NCI-H1694 (cell line): ENCODE data around the gene C16orf95.

Experiments used
- DNase-seq: peaks from one replicate; lab custom pipeline; 2025; lab: John Stamatoyannopoulos, UW

Gene C16orf95

DNA sequence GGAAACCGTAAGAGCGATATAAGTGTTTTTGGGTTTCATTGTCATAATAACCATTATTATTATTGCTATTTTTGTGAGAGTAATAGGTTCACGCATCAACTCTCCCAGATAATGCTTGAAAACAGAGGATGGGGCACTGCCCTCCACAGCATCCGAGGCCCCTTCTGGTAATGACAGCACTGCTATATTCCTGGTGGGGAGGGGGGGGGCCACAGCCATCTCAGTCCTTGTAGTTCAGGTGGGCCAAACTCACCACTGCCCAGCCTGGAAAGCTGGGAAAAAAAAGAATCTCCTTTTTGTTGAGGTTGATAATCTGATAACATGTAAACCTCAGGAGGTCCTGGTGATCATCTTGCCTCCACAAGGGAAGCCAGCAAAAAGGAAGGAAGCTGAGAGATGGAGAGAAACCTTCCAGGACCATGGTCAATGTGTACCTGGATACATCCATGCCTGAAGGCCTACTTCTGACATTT is 706 bp downstream of the C16orf95 start:
- DNase-seq, result no peak

DNA sequence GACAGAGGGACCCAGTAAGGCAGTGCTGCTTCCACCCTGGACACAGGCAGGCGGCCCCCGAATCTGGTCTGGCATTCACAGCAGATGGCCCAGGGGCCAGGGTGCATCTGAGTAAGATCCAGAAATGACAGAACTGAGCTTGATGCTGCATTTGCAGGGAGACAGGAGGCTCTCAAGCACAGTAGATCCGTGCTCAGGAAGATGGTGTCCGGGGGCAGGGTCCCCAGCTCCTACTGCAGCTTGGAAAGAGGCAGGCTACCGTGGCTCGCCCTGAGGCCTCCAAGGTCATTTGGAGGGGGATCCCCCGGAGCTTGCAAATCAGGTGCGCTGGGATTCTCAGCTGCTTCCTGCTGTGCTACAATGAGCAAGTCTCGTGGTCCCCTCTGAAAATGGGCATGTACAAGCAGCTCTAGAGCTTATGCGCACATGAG is 2.2 kb downstream of the C16orf95 start:
- DNase-seq, result peak; percentile 85

DNA sequence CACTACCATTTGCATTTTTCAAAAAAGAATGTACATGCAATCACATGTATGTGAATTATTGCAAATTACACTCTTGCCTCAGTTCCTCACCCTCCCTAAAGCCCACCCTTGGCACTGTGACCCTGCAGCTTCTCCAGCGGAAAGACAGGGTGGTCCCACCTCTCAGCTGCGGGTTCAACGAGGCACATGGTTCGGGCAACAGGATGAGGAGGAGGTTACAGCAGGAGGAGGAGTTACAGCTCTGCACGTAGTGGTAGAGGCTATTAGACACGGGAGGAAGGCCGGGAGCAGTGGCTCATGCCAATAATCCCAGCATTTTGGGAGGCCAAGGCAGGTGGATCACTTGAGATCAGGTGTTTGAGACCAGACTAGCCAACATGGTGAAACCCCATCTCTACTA is 5.2 kb downstream of the C16orf95 start:
- DNase-seq, result no peak

DNA sequence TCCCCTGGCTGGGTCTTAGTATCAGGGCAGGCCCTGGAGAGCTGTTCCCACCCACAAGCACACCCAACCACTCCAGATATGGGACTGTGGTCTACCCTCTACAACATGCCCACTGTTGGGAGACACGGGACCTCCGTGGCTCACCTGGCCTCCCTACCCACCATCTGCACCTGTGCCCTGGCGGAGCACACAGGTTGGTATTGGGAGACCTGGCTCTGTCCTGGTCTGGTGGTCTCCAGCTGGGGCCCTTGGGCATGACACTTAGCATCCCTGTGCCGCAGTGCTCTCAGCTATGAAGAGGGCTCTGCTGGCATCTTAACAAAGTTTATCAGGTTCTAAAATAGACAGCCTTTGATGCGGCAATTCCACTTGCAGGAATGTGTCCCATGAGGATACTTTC is 5.8 kb downstream of the C16orf95 start:
- DNase-seq, result no peak

DNA sequence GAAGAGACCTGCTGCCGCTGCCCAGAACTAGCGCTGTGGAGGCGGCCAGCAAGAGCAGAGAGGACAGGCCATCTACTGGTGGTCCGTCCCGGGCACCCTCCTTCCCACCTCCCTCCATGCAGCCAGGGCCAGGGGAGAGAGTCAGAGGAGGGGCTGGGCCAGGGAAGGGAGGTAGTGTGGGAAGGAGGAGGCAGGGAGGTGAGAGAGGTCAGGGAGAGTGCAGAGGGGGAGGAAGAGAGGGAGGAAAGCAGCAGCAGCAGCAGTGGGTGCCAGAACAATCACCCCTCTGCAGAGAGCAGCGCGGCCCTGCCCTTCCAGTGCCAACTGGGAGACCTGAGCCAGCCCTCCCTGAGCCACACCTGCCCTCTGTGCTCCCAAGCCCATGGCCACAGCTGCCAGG is 6.6 kb downstream of the C16orf95 start:
- DNase-seq, result no peak

DNA sequence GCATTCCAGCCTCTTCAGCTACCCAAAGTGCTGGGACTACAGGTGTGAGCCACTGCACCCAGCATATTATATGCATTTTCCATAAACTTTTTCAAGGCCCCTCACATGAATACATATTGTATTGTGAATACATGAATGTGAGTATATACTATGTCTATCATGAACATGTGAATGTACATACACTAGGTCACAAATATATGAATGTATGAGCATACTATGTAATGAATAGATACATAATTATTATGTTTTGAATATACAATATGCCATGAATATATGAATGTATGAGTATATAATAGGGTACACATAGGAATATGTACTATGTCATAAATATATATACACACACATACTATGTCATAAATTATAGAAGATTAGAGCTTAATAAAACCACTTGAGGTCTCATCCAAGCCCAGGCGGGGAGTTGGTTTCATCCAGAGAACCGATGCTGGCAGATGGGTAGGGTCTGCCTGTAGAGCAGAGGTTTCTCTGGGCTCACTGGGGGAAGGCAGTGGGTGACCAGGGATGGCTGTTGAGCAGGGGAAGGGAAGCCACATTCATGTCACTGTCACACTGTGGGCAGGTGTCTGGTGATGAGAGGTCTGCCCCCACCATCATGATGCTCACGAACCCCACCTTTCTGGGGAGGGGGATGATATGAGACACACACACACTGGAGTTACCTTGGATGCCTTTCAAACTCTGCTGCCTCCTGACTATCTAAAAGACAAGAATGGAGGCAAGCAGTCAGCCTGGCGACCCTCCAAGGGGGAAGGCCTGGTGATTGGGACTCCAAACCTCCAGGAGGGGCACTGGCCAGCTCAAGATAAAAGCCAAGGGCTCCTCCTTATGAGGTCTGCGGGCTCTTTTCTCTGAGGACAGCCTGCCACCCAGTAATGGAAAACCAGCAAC is 7.3 kb downstream of the C16orf95 start:
- DNase-seq, result no peak

DNA sequence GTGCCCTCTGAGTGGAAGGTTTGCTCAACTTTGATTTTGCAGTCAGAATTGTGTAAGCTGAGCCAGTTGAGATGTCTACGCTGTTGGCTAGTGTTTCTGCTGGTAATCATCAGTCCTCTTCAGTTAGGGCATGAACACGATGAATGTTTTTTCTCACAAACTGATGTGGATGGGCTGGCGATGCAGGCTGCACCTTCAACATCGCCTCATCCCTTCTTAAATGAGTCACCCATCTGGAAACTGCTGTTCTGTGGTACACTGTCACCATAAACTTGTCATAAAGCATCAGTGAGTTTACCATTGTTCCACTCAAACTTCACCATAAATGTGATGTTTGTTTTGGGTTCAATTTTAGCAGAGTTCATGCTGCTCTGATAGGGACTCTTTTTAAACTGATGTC is 8.4 kb downstream of the C16orf95 start:
- DNase-seq, result no peak

DNA sequence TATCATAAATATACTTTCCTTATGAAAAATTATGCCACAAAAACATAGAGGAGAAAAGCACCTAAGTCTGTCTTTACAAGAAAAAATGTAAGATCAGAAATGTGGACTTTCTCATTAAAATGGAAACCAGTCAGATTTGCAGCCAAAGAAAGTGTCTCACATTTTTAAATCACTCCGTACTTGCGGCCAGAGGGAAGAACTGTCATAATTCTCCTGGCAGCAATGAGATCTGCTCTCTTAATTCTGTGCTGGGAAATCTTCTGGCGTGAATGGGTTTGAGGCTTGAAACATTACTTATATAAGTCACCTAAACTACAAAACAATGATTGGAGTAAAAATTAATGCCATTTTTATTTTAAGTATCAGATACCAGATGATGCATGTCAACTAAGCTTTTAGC is 10.7 kb downstream of the C16orf95 start:
- no peak for DNase-seq

DNA sequence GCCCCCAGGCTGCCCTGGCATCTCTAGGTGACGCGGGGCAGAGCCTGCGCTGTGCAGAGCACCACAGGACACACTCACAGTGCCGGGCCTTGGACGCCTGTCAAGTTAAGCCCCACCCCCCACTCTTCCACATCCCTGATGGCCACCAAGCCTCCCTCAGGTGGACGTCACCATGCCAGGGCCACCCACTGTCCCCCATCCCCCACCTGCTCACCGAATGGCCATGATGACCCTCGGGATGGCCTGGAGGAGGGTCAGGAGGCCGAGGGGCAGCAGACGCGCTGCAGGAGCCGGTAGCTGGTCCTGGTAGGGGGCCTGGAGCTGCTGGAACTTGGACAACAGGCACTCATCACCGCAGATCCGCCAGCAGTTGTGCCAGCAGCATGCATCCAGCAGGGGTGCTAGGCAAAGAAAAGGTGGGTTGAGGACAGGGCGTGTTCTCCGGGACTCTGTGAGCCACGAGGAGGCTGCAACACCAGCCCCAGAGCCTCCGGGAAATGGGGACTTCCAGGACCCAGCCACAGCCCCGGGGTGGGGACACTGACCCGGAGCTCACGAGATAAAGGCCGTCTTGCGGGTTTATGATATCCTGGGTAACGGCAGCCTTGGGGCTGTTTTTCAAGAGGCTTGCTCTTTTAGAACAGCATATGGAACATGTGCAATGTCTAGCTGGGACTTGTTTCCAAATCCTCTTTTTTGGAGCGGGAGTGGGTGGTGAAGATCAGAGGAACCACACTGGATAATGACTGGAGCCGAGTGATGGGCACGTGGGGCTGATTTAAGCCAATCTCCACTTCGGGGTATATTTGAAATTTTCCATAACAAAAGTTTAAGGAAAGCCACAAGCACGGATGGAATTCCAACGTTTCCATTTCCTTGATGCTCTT is 11.4 kb downstream of the C16orf95 start:
- peak; percentile 11 for DNase-seq

DNA sequence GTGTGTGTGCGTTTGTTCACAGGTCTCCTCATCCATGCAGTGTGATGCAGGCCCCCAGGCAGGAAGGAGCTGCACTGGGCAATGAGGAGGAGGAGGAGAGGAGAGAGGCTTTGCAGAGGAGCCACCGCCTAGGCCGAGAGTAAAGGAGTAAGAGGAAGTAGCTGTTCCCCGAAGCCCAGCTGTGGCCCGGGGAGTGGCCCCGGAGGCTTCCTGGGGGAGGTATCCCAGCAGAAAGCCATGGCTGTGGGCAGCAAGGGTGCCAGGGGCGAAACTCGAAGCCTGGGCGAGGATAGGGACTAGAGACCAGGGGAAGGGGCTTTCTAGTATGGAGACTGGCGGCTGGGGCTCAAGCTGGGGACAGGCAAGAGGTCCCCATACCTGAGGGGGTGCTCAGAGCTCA is 12.2 kb downstream of the C16orf95 start:
- no peak for DNase-seq

DNA sequence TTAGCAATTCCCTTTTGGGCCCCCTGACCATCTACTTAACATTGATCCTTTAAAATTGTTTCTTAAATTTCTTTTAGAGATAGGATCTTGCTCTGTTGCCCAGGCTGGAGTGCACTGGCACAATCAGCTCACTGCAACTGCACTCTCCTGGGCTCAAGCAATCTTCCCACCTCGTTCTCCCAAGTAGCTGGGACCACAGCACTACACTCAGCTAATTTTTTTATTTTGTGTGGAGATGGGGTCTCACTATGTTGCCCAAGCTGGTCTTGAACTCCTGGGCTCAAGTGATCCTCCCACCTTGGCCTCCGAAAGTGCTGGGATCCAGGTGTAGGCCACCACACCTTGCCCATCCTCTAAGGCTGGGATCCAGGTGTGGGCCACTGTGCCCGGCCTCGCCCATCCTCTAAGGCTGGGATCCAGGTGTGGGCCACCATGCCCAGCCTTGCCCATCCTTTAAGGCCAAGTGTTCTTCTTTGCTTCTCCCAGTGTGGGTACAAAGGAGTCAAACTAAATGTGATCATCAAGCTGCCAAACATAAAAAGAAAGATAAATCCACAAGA is 13.2 kb downstream of the C16orf95 start:
- DNase-seq, result no peak

DNA sequence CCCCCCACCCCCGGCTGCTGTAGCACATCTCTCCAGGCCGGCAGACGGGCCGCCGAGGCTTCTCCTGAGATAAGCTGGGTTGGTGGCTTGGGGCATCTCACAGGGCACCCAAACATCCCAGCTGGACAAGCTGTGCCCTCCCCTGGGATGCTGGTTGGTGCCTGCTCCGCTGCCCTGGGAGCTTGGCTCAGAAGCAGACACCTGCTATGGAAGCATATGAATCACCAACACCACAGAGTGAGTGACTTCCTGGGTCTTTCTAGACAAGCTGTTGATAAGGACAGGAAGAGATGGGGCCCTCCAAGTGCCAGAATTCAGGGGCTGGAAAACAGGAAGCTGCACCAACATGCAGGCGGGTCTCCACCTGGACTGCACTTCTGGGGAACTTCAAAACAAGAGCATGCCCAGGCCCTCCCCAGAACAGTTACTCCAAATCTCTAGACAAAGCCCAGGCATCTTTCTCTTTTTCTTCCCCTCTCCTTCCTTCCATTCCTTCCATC is 13.7 kb downstream of the C16orf95 start:
- DNase-seq, result no peak

DNA sequence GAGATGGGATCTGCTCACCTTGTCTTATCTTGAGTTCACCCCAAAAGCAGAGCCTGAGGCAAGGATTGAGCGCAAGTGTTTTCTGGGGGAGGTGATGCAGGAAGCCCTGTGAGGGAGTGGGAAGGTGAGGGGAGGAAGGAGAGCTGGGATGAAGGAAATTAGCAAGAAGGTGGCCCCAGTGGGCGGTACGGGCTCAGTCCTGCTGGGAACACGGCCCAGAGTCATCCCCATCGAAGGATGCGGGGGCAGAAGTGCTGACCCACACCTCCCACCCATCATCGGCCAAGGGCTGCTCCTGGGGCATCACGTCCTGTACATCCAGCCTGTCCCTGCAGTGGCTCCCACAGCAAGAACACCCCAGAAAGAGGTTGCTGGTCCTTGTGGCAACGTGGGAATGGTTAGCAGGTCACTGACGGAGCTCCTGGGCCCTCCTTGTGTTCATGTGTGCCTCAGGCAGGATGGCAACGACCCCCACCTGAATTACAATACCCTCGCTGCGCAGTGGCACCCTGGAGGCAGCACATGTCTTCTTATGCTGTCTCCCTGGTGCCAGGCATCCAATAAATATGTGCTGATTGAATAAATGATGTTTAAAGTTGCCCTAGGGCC is 18.2 kb downstream of the C16orf95 start:
- DNase-seq, result no peak

DNA sequence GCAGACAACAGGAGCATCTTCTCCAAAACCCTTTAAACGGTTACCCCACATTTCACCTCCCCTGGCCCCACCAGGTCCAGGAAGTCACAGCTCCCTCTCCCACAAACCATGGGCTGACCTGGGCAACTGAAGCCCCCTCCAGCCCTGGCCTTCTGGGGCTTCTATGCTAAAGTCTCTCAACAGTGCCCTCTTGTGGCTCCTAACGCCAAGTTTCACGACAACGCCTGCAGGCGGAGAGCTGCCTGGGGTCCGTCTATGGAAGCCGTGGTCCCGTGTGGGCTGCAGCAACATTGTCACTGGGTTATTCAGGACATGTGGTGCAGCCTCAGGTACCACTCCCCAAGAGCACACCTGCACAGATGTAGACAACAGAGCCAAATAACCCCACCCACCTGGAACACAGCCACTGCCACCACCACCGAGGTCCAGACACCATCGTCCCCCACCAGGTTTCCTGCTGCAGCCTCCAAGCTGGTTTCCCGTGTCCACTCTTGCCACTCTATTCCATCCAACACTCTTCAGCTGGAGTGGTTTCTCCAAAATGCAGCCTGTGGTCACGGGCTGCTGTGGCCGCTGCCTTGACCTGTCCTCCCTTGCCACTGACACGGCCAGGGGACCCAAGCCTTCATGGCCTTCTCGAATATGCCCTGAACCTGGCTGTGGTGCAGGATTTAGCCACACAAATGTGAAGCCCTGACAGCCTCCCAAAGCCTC is 19.1 kb downstream of the C16orf95 start:
- peak; percentile 23 for DNase-seq

DNA sequence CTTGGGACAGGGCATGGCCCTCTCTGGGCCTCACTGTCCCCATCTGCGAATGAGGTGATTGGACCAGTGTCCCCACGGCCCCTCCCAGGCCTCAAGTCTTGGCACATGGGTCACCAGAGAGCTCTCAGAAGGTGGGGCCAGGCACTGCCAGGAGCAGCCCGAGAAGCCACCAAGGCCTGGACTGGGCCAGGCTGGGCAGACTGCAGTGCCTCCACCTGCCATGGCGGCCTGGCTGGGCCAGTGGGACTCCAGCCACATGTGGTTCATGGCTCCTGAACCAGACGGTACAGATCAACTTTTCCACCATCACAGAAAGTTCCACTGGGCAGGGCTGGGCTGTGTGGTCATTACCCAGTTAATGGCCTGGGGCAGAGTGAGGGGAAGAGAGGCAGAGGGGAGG is 19.8 kb downstream of the C16orf95 start:
- DNase-seq, result no peak

DNA sequence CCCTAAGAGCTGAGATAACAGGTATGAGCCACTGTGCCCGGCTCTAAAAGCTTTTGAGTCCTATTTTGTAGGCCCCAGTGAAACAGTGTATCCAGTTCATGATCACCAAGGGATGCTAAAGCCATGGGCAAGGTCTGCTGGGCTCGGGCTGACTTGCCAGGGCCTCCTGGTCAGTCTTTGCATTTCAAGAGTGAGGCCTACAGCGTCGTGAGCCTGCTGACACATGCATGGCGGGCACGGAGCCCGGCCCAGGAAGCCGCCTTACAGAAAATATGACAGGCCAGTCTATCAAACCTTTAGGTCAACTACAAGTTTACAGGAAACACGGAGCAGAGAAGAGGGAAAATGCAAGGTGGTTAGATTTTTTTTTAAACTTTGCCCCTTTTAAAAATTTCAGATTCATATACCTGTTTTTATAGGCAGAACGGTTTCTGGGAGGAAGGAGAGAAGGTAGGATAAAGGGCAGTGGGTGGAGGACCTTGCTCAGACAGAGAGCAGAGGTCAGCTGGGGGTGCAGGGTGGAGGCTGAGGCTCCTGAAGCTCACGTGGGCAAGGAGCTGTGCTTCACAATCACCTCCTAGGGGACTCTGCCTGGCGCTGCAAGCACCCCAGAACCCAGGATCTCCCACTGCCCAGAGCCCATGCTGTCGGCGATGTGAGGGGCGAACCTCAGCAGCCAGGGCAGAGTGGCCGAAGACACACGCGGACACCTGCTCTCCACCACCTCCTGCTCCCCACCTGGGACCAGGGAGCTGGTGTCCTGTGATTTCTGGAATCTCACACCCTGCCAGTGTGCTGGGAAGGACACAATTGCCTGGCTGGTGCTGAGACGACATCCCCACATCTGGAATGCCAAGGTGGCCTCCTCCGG is 21.3 kb downstream of the C16orf95 start:
- no peak for DNase-seq

DNA sequence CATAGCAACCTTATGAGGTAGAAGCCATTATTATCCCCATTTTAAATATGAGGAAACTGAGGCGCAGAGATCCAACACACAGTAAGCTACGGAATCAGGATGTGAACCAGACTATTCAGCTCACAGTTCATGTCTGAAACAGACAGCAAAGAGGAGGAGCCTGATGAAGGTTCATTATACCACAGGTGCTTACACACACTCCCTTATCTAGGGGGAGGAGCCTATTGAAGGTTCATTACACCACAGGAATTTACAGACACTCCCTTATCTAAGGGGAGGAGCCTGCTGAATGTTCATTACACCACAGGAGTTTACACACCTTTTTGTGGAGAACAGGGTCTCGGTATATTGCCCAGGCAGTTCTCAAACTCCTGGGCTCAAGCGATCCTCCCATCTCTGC is 21.9 kb downstream of the C16orf95 start:
- no peak for DNase-seq

DNA sequence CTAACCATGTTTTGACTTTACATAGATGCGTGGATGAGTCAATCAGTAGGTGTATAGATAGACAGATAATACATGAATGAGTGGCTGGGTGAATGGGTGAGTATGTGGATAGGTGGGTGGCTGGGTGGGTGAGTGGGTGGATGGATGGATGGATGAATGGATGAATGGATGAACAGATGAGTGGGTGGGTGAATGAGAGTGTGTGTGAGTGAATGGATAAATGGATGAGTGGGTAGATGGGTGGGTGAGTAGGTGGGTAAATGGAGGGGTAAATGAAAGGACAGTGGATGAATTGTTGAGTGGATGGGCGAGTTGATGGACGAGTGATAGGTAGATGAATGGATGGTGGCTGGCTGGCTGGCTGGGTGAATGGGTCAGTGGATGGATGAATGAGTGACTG is 23.2 kb downstream of the C16orf95 start:
- no peak for DNase-seq

DNA sequence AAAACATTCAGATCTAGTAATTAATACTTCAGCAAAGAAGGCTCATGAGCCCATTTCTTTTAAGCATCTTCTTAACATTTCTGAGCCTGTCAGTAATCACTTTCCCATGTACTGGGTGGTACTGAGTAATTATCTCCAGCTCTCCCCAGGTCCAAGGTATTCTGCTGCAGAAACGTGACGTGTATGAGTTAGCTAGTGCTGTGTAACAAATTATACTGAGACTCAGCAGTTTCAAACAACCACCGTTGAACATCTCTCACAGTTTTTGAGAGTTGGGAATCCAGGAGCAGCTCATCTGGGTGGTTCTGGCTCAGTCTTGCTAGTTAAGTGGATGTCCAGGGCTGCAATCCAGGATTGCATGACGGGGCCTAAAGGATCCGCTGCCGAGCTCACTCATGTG is 25.2 kb downstream of the C16orf95 start:
- no peak for DNase-seq

DNA sequence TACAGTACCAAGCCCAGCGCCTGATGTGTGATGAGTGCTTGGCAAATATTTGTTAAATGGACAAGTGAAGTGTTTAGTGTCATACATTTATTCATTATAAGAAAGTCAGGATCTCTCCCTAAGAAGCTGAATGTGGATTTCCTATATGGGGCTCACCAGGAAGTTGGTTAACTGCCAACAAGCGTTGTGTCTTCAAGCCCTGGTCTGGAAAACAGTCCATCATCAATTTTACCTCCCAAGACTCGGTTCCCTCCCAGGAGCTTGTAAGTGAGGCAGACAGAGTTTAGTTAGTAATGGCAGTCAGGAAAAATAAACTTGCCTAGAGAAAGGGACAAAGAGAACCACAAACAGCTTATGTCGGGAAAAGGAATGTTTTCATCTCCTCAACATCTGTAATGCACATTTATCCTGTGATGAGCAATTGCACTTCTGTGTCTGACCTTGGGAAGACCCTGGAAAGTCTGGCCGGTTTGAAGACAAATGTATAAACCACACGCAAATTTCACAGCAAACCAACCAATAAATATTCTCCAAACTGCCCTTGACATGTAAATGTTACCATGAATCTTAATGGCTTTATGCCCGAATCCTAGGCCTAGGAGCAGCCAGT is 28.3 kb downstream of the C16orf95 start:
- DNase-seq, result no peak
